CD4-positive, alpha-beta T cell (primary cell): ENCODE measurements around the gene MPP4. TPM values are rescaled to one million over a fixed set of nuclear protein-coding genes. Genes with fewer than 3 reads are reported as not detected.

Experiments
- ATAC-seq: fragments of 200-7000 bp; cut with Tn5 transposase; one replicate; pipeline ENCODE4 v1.10.0; 2022; ENCODE audit warnings: mild to moderate bottlenecking; ENCODE audit not compliant: poor library complexity
- CTCF ChIA-PET: fragments of 350-600 bp; sonication (Branson Sonifier 250); formaldehyde crosslinking; loops from one replicate; lab custom pipeline; 2021; ENCODE audit warnings: antibody characterized with exemption, inconsistent platforms; lab: Charles Lee
- POLR2A ChIA-PET: fragments of 350-600 bp; sonication (Branson Sonifier 250); formaldehyde crosslinking; loops from one replicate; lab custom pipeline; 2021; ENCODE audit warnings: antibody characterized with exemption, inconsistent platforms; lab: Charles Lee
- DNase-seq, 14 experiments: peaks; one replicate each; pipeline ENCODE4 v3.0.0-alpha.2; 2013 to 2020; ENCODE audit warnings: mixed read lengths in 2 of 14
- H3K27ac ChIP-seq, 2 donors: one replicate each; pipeline versions ENCODE4 v1.5.1 to v1.7.0; 2013; ENCODE audit warnings: low read length in 2 of 2, low read depth in 1 of 2, mild to moderate bottlenecking in 1 of 2
- H3K27me3 ChIP-seq, 2 experiments: 1 replicate in 1 of 2; 2 replicates in 1 of 2; pipeline versions ENCODE4 v1.6.1 to v1.7.0; 2013; ENCODE audit warnings: low read length in 2 of 2, control low read depth in 1 of 2, mild to moderate bottlenecking in 1 of 2, moderate library complexity in 1 of 2; ENCODE audit not compliant: insufficient read depth in 2 of 2, control insufficient read depth in 1 of 2
- H3K36me3 ChIP-seq: one replicate; pipeline ENCODE4 v1.6.1; 2013; ENCODE audit warnings: low read length, control low read depth; ENCODE audit not compliant: insufficient read depth
- H3K4me1 ChIP-seq: one replicate; pipeline ENCODE4 v1.6.1; 2013; ENCODE audit warnings: low read length, control low read depth; ENCODE audit not compliant: insufficient read depth
- H3K4me3 ChIP-seq: one replicate; pipeline ENCODE4 v1.5.1; 2013; ENCODE audit warnings: mild to moderate bottlenecking, low read length, moderate library complexity
- H3K9me3 ChIP-seq, 2 experiments: 1 replicate in 1 of 2; 2 replicates in 1 of 2; pipeline versions ENCODE4 v1.6.1 to v1.7.0; 2013; ENCODE audit warnings: low read length in 2 of 2, mild to moderate bottlenecking in 2 of 2, control low read depth in 1 of 2, moderate library complexity in 1 of 2; ENCODE audit not compliant: control insufficient read depth in 1 of 2, insufficient read depth in 1 of 2
- H3K27ac Mint-ChIP-seq: one replicate; pipeline ENCODE4 v1.8.0; 2020; ENCODE audit warnings: mixed read lengths
- H3K27me3 Mint-ChIP-seq: one replicate; pipeline ENCODE4 v1.8.0; 2021; ENCODE audit warnings: mixed read lengths
- H3K36me3 Mint-ChIP-seq: one replicate; pipeline ENCODE4 v1.8.0; 2021; ENCODE audit warnings: low read depth, mixed read lengths
- H3K4me1 Mint-ChIP-seq: one replicate; pipeline ENCODE4 v1.8.0; 2021; ENCODE audit warnings: low read depth, mixed read lengths
- H3K4me3 Mint-ChIP-seq: one replicate; pipeline ENCODE4 v1.8.0; 2020; ENCODE audit warnings: mild to moderate bottlenecking, mixed read lengths
- H3K9me3 Mint-ChIP-seq: one replicate; pipeline ENCODE4 v1.8.0; 2020; ENCODE audit warnings: mixed read lengths
- intact Hi-C, 2 experiments: fragments of 100-400 bp; cut with DNase I in 1 of 2; cut with micrococcal nuclease in 1 of 2; formaldehyde crosslinking; loops; one replicate each; pipeline versions ENCODE4 v1.15.1 to v1.9.0; 2023 to 2025; cut with DNase I, micrococcal nuclease
- total RNA-seq, 174 experiments: library from RNA in 2 of 174; stranded (reverse) in 2 of 174; gene quantifications; one replicate each; pipeline ENCODE4 v1.2.3 and lab custom pipeline; 2021 to 2026
- TF ChIP-seq, protein P1 (sequence below): fragments of 200-600 bp; IDR thresholded peaks from one replicate; pipeline ENCODE4 v1.8.0; 2022; ENCODE audit warnings: antibody characterized with exemption, mild to moderate bottlenecking

MPP4 gene
- total RNA-seq, 2 experiments from 2014 or later = not detected

DNA sequence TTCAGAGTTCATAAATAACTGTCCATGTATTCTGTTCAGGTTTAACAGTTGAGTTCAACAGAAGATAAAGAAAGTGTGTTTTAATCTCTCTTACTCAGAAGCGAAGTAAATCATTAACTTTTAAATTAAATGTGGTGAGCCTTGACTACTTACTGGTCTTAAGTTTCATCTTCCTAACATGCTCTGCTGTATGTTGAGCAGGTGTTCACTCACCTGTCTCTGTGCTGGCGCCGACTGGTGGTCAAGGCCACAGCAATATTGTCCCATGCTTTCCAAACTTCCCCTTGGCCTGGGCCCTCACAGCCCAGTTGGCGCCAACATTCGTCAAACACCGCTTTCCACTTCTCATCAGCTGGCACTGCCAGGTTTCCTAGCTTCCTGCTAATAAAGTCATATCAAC lies 17.0 kb upstream of the MPP4 start:
- Mint-ChIP-seq H3K4me3 (no peak overlapping the region), H3K36me3 (peaks cover 69% of the 10 kb centered on the region), H3K27me3 (no peaks in the 10 kb centered on the region), H3K9me3 (no peaks in the 10 kb centered on the region), H3K27ac (no peak overlapping the region), H3K4me1 (no peaks in the 10 kb centered on the region)
- Histone ChIP-seq H3K36me3 (peaks cover 31% of the 10 kb centered on the region), H3K9me3 (peaks cover 3 to 5% of the 10 kb centered on the region in 2 experiments), H3K4me3 (no peak overlapping the region), H3K27me3 (no peaks in the 10 kb centered on the region), H3K4me1 (no peaks in the 10 kb centered on the region), H3K27ac (no peak overlapping the region)
- CTCF ChIA-PET = no interaction called here
- TF ChIP-seq, protein P1, sequence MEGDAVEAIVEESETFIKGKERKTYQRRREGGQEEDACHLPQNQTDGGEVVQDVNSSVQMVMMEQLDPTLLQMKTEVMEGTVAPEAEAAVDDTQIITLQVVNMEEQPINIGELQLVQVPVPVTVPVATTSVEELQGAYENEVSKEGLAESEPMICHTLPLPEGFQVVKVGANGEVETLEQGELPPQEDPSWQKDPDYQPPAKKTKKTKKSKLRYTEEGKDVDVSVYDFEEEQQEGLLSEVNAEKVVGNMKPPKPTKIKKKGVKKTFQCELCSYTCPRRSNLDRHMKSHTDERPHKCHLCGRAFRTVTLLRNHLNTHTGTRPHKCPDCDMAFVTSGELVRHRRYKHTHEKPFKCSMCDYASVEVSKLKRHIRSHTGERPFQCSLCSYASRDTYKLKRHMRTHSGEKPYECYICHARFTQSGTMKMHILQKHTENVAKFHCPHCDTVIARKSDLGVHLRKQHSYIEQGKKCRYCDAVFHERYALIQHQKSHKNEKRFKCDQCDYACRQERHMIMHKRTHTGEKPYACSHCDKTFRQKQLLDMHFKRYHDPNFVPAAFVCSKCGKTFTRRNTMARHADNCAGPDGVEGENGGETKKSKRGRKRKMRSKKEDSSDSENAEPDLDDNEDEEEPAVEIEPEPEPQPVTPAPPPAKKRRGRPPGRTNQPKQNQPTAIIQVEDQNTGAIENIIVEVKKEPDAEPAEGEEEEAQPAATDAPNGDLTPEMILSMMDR = no peak
- DNase-seq (no peak), ATAC-seq (no peak)
- POLR2A ChIA-PET = no interaction called here
- intact Hi-C loops = no loop called here

DNA sequence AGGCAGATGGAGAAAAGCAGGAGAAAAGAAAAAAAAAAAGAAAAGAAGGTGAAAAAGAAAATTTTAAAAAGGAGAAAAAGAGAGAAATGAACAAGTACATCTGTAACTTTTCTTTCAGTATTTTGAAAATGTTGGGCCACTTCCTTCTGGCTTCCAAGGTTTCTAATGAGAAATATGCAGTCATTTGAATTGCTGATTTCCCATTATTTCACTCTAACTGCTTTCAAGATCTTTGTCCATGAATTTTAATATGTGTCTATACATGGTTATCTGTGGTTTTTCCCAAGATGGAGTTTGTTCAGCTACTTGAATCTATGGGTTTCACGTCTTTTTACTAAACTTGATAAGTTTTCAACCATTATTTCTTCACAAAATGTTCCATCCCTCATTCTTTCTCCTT lies 14.3 kb upstream of the MPP4 start:
- Histone ChIP-seq H3K9me3 (no peaks in the 10 kb centered on the region), H3K27me3 (no peaks in the 10 kb centered on the region), H3K4me3 (no peak overlapping the region), H3K36me3 (peaks cover 31% of the 10 kb centered on the region), H3K27ac (no peak overlapping the region), H3K4me1 (no peaks in the 10 kb centered on the region)
- H3K9me3 Mint-ChIP-seq = no peaks in the 10 kb centered on the region
- no peak overlapping the region for H3K27ac Mint-ChIP-seq
- DNase-seq (no peak), ATAC-seq (no peak)
- CTCF ChIA-PET = interaction anchor here (0.7 kb wide), 1 partner anchor 74 kb away, joined by 3 read pairs; no protein-coding TSS in a partner anchor
- peaks cover 2% of the 10 kb centered on the region for H3K4me1 Mint-ChIP-seq
- POLR2A ChIA-PET = no interaction called here
- no peak overlapping the region for H3K4me3 Mint-ChIP-seq
- H3K36me3 Mint-ChIP-seq = peaks cover 71% of the 10 kb centered on the region
- H3K27me3 Mint-ChIP-seq = no peaks in the 10 kb centered on the region
- TF ChIP-seq, protein P1 = no peak
- intact Hi-C loops = no loop called here

DNA sequence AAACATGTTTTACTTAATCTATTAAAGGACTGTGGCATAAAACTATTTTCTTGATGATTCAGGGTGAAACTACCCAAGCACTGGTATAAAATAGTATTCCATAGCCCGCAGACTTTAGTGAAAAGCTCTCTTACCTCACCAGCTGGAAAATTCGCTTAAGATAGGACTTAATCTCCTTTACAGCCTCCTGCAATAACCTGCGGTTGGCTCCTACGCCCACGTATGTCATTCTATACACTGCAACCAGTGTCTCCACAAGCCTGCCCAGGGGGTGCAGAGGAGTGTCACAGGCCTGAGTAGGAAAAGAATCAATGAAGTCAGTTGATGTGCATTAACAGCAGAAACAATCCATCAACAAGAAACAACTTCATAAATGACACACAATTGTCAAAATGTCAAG lies 11.3 kb upstream of the MPP4 start:
- no peak overlapping the region for H3K27ac Mint-ChIP-seq

More for the DNA sequence above, 11.3 kb upstream of the MPP4 start:
- H3K9me3 ChIP-seq = no peaks in the 10 kb centered on the region
- ChIA-PET CTCF (no interaction called here), POLR2A (no interaction called here)
- no peaks in the 10 kb centered on the region for H3K4me1 ChIP-seq
- no peaks in the 10 kb centered on the region for H3K27me3 ChIP-seq
- intact Hi-C loops = no loop called here
- no peak overlapping the region for H3K4me3 ChIP-seq
- Mint-ChIP-seq H3K9me3 (no peaks in the 10 kb centered on the region), H3K27me3 (no peaks in the 10 kb centered on the region), H3K4me3 (no peak overlapping the region), H3K4me1 (peaks cover 5% of the 10 kb centered on the region), H3K36me3 (peaks cover 70% of the 10 kb centered on the region)
- no peak for ATAC-seq
- TF ChIP-seq, protein P1 = no peak
- no peak overlapping the region for H3K27ac ChIP-seq
- peaks cover 36% of the 10 kb centered on the region for H3K36me3 ChIP-seq
- no peak for DNase-seq
